ENCODE data around the gene SMCR8. TPM values are rescaled to one million over a fixed set of nuclear protein-coding genes. Genes with fewer than 3 reads are reported as not detected.
A peak's percentile ranks its signal among the peaks of the same experiment; 100 is the strongest.
"Not testable (repeated sequence)": the region's sequence is repeated elsewhere in the genome, so short reads cannot be mapped to it uniquely, and the experiment has no call there.

SMCR8 gene
- total RNA-seq, 1 experiment from 2014 or later, result 15.4 TPM

- DNase-seq (ENCODE audit: low read depth), result no peak
Observed at GRCh38 chr17:18315961-18316360, 868 bp downstream of the SMCR8 start.

GRCh38 chr17:18318117-18318516, 3.0 kb downstream of the SMCR8 start:
- DNase-seq (ENCODE audit: low read depth), result no peak

- no peak for DNase-seq (ENCODE audit: low read depth)
Observed at GRCh38 chr17:18318771-18319450, 3.8 kb downstream of the SMCR8 start.

GRCh38 chr17:18319604-18320256, 4.6 kb downstream of the SMCR8 start:
- peak; percentile 29 for DNase-seq (ENCODE audit: low read depth)

- no peak for DNase-seq (ENCODE audit: low read depth)
Observed at GRCh38 chr17:18320301-18320700, 5.2 kb downstream of the SMCR8 start.

GRCh38 chr17:18321309-18321708, 6.2 kb downstream of the SMCR8 start:
- DNase-seq (ENCODE audit: low read depth), result no peak

GRCh38 chr17:18322522-18322921, 7.4 kb downstream of the SMCR8 start:
- no peak for DNase-seq (ENCODE audit: low read depth)

GRCh38 chr17:18323007-18323406, 7.9 kb downstream of the SMCR8 start:
- peak; percentile 14 for DNase-seq (ENCODE audit: low read depth)

GRCh38 chr17:18323507-18324139, 8.5 kb downstream of the SMCR8 start:
- DNase-seq (ENCODE audit: low read depth), result no peak

GRCh38 chr17:18324140-18325050, 9.3 kb downstream of the SMCR8 start:
- DNase-seq (ENCODE audit: low read depth), result no peak

- no peak for DNase-seq (ENCODE audit: low read depth)
Observed at GRCh38 chr17:18326039-18326438, 10.9 kb downstream of the SMCR8 start.

- no peak for DNase-seq (ENCODE audit: low read depth)
Observed at GRCh38 chr17:18326572-18326971, 11.5 kb downstream of the SMCR8 start.

- DNase-seq (ENCODE audit: low read depth), result no peak
Observed at GRCh38 chr17:18327093-18327492, 12.0 kb downstream of the SMCR8 start.

GRCh38 chr17:18327556-18327955, 12.5 kb downstream of the SMCR8 start:
- no peak for DNase-seq (ENCODE audit: low read depth)

- DNase-seq (ENCODE audit: low read depth), result no peak
Observed at GRCh38 chr17:18328643-18329204, 13.6 kb downstream of the SMCR8 start.

- no peak for DNase-seq (ENCODE audit: low read depth)
Observed at GRCh38 chr17:18331879-18332278, 16.8 kb downstream of the SMCR8 start.

GRCh38 chr17:18332909-18333489, 17.9 kb downstream of the SMCR8 start:
- DNase-seq (ENCODE audit: low read depth), result no peak

GRCh38 chr17:18338158-18338557, 23.1 kb downstream of the SMCR8 start:
- DNase-seq (ENCODE audit: low read depth), result not testable (repeated sequence)

GRCh38 chr17:18339933-18340332, 24.8 kb downstream of the SMCR8 start:
- no peak for DNase-seq (ENCODE audit: low read depth)

- no peak for DNase-seq (ENCODE audit: low read depth)
Observed at GRCh38 chr17:18344021-18344420, 28.9 kb downstream of the SMCR8 start.

- DNase-seq (ENCODE audit: low read depth), result no peak
Observed at GRCh38 chr17:18353541-18353940, 38.4 kb downstream of the SMCR8 start.

Measured in HT1080 (cell line).